Measurements from ENCODE around the gene CIB4. TPM values are rescaled to one million over a fixed set of nuclear protein-coding genes. Genes with fewer than 3 reads are reported as not detected.
A peak's percentile ranks its signal among the peaks of the same experiment; 100 is the strongest.

Gene CIB4
- total and polyA plus RNA-seq, 4 donors = 1.3 TPM; not detected in 3

- 78 to 81% methylated on average over 14 of the region's 14 CpGs for WGBS, 2 donors
- H3K27me3 ChIP-seq (ENCODE audit: control insufficient read depth in 3 of 3, insufficient read depth in 3 of 3, low read length in 2 of 3) = no peaks in the 10 kb centered on the region
- H3K36me3 ChIP-seq (ENCODE audit: control insufficient read depth in 4 of 4, insufficient read depth in 4 of 4, low read length in 4 of 4) = no peaks in the 10 kb centered on the region
- no peak overlapping the region for H3K9ac ChIP-seq (ENCODE audit: insufficient read depth in 1 of 2, low read length in 2 of 2)
- no peak overlapping the region for H3K4me3 ChIP-seq
- peaks cover 0 to 78% (median 28%) of the 10 kb centered on the region in 5 donors for H3K4me1 ChIP-seq (ENCODE audit: control insufficient read depth in 5 of 5, insufficient read depth in 5 of 5, low read length in 5 of 5)
- TF ChIP-seq CTCF (IDR thresholded peaks at IDR 0.05; ENCODE audit: control extremely low read depth, extremely low read depth) = no peak
- no peak for DNase-seq
- H3K27ac ChIP-seq (ENCODE audit: low read depth in 1 of 2, low read length in 1 of 2) = no peak overlapping the region
- no peak for ATAC-seq (ENCODE audit: insufficient read depth, low FRiP score)
- no peaks in the 10 kb centered on the region for H3K9me3 ChIP-seq (ENCODE audit: control insufficient read depth in 4 of 4, insufficient read depth in 3 of 4, low read length in 3 of 4)
These were observed 8.5 kb downstream of the CIB4 start for GRCh38 chr2:26632624-26633185.

- H3K27ac ChIP-seq (ENCODE audit: low read depth in 1 of 2, low read length in 1 of 2) = no peak overlapping the region
- peaks cover 0 to 73% (median 28%) of the 10 kb centered on the region in 5 donors for H3K4me1 ChIP-seq (ENCODE audit: control insufficient read depth in 5 of 5, insufficient read depth in 5 of 5, low read length in 5 of 5)
- no peak overlapping the region for H3K9ac ChIP-seq (ENCODE audit: insufficient read depth in 1 of 2, low read length in 2 of 2)
- WGBS, 2 donors = 85 to 86% methylated on average over 13 of the region's 13 CpGs
- no peak overlapping the region for H3K4me3 ChIP-seq
- no peaks in the 10 kb centered on the region for H3K9me3 ChIP-seq (ENCODE audit: control insufficient read depth in 4 of 4, insufficient read depth in 3 of 4, low read length in 3 of 4)
- ATAC-seq (ENCODE audit: insufficient read depth, low FRiP score) (no peak), DNase-seq (no peak)
- no peak for TF ChIP-seq CTCF (IDR thresholded peaks at IDR 0.05; ENCODE audit: control extremely low read depth, extremely low read depth)
- no peaks in the 10 kb centered on the region for H3K36me3 ChIP-seq (ENCODE audit: control insufficient read depth in 4 of 4, insufficient read depth in 4 of 4, low read length in 4 of 4)
- H3K27me3 ChIP-seq (ENCODE audit: control insufficient read depth in 3 of 3, insufficient read depth in 3 of 3, low read length in 2 of 3) = no peaks in the 10 kb centered on the region
These were observed 9.6 kb downstream of the CIB4 start for GRCh38 chr2:26631401-26632170.

- H3K9ac ChIP-seq (ENCODE audit: insufficient read depth in 1 of 2, low read length in 2 of 2) = no peak overlapping the region
These were observed 10.4 kb downstream of the CIB4 start for GRCh38 chr2:26630669-26631360.

More at GRCh38 chr2:26630669-26631360, 10.4 kb downstream of the CIB4 start:
- H3K27ac ChIP-seq (ENCODE audit: low read depth in 1 of 2, low read length in 1 of 2) = no peak overlapping the region
- 64 to 77% methylated on average over 10 of the region's 10 CpGs for WGBS, 2 donors
- no peaks in the 10 kb centered on the region for H3K27me3 ChIP-seq (ENCODE audit: control insufficient read depth in 3 of 3, insufficient read depth in 3 of 3, low read length in 2 of 3)
- H3K36me3 ChIP-seq (ENCODE audit: control insufficient read depth in 4 of 4, insufficient read depth in 4 of 4, low read length in 4 of 4) = no peaks in the 10 kb centered on the region
- DNase-seq (peak in 2 of 3 donors; percentile 54 to 76), ATAC-seq (ENCODE audit: insufficient read depth, low FRiP score) (peak; percentile 77)
- no peak for TF ChIP-seq CTCF (IDR thresholded peaks at IDR 0.05; ENCODE audit: control extremely low read depth, extremely low read depth)
- peaks cover 0 to 65% (median 27%) of the 10 kb centered on the region in 5 donors for H3K4me1 ChIP-seq (ENCODE audit: control insufficient read depth in 5 of 5, insufficient read depth in 5 of 5, low read length in 5 of 5)
- H3K4me3 ChIP-seq = no peak overlapping the region
- H3K9me3 ChIP-seq (ENCODE audit: control insufficient read depth in 4 of 4, insufficient read depth in 3 of 4, low read length in 3 of 4) = no peaks in the 10 kb centered on the region
